GM18867 (cell line): ENCODE data around the gene HMCN2.

Source experiments
- ATAC-seq: cut with Tn5 transposase; IDR thresholded peaks from one replicate; pipeline ENCODE4 v1.9.1; 2021; ENCODE audit warnings: mild to moderate bottlenecking, moderate library complexity; ENCODE audit not compliant: unreplicated experiment

The HMCN2 gene

DNA sequence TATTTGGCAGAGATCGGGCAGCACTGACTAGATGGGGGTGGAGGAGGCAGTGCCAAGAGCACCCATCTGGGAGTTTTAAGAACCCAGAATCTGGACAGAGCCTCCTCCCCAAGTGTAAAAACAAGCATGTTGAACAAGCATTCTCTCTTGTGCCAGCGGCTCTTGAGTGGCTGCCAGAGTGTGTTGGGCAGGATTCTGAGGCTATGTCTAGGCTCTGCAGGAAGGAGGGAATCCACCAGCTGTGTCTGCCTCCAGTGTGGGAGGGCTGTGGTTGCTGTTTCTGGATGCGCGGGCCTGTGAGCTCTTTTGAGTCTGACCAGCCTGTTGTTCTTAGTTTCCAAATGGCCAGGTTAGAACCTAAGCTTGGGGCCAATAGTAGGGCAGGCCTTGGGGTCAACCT, 39.8 kb downstream of the HMCN2 start:
- ATAC-seq, result no peak

DNA sequence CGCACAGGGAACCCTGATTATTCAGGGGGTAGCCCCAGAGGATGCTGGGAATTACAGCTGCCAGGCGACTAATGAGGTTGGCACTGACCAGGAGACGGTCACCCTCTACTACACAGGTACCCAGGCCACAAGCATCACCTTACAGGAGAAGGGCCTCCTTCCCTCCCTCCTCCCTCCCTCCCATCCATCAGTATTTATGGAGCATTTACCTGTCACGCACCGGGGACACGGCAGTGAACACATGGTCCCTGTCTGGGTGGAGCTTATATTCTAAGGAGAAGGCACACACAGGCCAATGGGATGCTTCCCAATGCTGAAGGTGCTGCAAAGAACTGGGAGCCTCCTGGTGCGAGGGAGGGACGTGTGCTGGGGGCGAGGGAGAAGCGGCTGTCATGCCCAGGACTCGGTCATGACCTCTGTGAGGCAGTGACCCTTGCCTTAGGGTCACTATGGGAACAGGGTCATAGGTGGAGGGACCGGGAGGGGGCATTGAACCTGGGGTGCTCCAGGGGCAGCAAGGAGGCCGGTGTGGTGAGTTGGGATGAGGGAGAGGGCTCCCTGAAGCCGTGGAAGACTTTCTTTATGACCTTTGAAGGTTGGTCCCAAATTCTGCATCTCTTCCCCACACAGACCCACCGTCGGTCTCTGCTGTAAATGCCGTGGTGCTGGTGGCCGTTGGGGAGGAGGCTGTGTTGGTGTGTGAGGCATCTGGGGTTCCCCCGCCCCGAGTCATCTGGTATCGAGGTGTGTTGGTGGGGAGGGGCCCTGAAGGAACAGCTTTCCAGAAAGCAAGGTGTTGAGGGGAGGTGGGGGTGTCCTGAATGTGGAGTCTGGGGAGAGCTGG, 41.5 kb downstream of the HMCN2 start:
- ATAC-seq, result no peak

DNA sequence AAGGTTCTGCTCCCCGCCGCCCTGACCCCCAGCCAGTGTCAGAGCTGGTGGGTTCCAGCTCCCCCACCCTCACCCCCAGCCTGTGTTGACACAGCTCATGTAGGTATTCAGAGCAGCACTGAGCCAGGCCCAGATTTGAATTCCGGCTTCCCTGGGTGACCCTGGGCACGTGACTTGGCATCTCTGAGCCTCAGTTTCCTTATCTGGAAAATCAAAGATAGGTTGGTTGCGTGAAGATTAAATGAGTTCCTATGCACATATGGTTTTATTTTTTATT, 42.0 kb downstream of the HMCN2 start:
- no peak for ATAC-seq

DNA sequence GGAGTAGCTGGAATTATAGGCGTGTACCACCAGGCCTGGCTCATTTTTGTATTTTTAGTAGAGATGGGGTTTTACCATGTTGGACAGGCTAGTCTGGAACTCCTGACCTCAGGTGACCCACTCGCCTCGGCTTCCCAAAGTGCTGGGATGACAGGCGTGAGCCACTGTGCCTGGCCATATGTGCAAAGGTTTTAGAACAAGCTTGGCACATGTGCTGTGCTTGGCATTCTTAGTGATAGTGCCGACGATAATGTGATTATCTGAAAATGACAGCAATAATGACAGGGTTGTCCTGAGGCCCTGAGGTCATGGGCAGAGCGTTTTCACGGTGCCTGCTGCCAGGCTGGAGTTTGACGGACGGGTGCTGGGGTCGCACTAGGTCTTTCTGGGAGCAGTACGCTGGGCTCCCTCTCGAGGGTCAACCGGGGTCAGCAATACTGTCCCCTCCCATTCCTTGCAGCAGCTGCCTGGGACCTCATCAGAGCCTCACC, 42.6 kb downstream of the HMCN2 start:
- no peak for ATAC-seq

DNA sequence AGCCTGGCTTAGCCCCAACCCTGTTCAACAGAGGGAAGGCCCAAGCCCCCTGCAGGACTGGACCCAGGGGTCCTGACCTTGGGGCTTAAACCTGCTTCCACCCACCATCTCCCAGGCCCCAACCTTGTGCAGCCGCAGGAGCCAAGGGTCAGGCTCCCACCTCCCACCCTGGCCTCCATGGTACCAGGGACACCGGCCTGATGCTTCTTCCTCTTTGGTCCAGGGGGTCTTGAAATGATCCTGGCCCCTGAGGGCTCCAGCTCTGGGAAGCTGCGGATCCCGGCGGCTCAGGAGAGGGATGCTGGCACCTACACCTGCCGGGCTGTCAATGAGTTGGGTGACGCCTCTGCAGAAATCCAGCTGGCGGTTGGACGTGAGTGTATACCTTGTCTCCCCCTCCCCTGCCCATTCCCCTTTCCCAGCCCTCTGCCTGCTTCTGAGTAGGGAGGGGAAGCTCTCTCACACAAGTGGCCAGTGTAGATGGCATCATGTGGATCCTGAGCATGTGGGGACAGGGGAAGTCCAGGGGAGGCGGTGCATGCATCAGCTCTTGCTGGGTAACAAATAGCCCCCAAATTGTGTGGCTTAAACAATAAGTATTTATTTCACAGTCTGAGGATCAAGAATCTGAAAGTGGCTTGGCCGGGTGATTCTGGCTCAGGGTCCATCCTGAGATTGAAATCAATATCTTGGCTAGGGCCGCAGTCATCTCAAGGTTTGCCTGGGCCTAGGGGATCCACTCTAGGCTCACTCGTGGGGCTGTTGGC, 44.3 kb downstream of the HMCN2 start:
- ATAC-seq, result no peak

DNA sequence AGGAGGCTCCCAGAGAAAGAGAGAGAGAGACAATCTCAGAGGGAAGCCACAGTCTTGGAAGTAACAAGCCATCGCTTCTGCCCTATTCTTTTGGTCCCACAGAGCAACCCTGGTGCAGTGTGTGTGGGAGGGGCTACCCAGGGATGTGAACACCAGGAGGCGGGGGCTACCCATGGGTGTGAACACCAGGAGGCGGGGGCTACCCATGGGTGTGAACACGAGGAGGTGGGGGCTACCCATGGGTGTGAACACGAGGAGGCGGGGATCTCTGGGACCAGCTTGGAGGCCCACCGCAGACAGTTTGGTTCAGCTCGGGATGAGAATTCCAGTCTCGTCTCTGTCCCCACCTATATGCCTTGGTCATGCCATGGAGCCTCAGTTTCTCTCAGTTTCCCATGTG, 44.9 kb downstream of the HMCN2 start:
- no peak for ATAC-seq

DNA sequence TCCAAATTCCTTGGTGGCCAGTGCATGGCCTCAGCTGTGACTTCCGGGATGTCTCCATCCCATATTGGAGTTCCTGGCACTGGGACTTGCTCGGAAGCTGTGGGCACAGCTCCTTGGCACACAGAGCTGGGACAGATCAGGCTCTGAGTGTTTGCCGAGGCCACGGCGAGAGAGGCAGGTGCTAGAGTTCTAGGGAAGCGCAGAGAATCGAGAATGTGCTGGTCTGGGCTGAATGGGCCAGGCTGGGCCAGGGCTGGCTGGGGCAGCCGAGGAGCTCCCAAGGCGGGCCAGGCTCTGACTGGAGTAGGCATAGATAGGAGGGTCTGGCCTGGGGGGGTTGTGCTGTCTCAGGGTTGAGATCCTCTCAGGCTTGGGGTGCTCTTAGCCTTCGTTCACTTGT, 45.4 kb downstream of the HMCN2 start:
- ATAC-seq, result no peak

DNA sequence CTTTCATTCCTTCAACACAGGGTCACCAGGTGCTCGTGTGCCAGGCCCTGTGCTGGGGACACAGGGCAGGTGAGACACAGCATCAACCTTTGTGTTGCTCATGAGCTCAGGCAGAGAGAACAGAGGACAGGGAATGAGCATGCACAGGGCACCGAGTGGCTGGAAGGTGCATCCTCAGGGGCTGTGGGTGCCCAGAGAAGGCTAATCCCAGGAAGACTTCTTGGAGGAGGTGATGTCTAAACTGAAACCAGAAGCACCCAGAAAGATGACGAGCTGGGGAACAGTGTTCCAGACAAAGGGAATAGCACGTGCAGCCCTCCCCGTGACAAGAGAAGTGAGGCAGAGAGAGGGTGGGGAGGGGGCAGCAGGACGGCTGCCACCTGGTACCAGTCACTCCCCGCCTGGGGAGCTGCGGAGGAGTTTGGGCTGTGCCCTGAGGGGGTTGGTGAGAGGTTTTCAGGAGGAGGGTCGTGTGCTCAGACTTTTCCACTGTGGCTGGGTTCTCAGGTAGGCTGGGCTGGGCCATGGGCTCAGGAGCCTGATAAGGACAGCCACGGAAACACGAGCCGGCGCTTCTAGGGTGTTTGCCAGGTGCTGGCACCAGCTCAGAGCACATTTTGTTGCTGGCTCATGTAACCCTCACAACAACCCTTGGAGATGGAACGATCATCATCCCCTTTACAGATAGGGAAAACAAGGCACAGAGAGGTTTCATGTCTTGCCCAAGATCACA, 46.0 kb downstream of the HMCN2 start:
- no peak for ATAC-seq

DNA sequence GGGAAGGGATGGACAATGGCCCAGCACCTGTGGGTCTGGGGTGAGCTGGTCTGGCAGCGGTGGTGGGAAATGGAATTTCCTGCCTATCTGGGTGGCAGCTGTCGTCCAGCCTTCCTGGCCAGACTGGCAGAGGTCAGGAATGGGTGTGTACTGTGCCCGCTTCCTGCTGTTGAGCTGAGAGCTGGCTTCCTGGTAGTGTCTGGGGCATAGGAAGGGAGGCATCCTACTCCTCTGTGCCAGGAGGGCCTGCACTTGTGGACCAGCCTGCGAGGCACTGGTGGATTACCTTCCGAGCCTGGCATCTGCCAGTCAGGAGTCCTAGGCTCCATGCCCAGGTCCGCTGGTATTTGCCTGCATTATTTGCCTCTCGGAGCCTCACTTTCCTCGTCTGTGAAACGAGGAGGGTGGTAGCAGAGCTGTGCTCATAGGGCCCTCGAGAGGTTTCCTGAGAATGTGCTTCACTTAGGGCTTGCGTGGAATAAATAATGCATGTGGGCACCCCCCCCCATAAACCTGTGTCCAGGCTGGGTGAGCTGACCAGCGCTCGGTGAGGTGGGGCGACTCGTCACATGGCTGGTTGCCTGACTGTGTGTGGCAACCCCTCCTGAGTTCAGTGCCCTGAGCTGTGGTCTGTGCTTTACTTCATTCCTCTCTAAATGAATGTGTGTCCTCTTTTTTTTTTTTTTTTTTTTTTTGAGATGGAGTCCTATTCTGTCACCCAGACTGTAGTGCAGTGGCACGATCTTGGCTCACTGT, 47.7 kb downstream of the HMCN2 start:
- no peak for ATAC-seq

DNA sequence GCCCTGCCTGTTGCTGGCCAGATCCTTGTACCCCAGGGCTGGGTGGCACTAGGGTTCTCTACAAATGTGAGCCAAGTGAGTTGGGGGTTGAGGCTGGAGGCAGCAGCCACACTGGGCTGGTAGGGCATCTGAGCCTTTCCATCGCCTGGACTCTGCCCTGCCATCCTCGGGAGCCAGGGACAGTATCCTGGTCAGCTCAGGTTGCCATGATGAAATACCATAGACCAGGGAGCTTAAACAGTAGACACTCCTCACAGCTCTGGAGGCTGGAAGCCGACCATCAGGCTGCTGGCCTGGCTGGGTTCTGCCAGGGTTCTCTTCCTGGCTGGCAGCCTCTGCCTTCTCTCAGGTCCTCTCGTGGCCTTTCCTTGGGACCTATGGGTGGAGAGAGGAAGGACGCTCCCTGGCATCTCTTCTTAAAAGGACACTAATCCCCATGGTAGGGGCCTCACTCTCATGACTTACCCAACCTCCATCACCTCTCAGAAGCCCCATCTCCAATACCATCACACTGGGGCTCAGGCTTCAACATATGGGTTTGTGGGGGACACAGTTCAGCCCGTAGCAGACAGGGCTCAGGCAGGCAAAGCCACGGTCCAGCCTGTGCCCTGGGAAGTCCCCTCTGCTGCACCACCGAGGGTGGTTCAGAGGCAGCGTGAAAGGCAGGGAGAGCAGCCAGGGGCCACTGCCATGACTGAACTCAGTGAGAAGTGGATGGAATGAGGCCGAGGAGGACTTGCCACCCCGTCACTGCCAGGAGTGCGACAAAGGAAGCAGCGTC, 50.1 kb downstream of the HMCN2 start:
- no peak for ATAC-seq

DNA sequence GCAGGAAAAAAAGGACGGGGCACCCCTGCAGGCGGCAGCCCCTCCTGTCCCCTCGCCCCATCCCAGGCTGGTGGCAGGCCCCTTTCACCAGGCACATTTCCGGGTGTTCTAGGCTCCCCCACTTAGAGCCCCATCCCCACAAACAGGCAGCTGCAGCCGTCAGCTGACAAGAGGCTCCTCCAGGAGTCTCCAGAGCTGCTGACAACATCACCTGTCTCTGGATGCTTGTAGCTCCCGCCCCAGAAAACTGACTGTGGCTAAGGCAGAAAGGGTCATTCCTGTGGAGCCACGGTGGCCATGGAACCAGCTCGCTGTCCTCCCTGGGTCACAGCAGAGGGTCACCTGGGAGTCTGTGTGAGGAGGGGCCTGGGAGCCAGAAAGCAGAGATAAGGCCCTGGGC, 50.9 kb downstream of the HMCN2 start:
- no peak for ATAC-seq

DNA sequence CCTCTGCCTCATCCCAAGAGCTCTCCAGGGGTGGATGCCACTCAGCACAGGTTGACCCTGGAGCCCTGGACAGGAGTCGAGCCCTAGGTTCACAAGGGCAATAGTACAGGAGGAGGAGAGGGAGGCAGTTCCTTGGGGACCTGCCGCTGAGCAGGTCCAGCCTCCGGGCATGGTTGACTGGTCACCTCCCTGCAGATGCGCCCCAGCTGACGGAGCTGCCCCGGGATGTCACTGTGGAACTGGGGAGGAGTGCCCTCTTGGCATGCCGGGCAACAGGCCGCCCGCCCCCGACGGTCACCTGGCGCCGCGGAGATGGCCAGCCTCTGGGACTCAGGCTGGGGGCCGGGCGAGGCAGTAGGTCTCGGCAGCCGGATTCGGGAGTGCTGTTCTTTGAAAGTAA, 53.7 kb downstream of the HMCN2 start:
- ATAC-seq, result no peak

DNA sequence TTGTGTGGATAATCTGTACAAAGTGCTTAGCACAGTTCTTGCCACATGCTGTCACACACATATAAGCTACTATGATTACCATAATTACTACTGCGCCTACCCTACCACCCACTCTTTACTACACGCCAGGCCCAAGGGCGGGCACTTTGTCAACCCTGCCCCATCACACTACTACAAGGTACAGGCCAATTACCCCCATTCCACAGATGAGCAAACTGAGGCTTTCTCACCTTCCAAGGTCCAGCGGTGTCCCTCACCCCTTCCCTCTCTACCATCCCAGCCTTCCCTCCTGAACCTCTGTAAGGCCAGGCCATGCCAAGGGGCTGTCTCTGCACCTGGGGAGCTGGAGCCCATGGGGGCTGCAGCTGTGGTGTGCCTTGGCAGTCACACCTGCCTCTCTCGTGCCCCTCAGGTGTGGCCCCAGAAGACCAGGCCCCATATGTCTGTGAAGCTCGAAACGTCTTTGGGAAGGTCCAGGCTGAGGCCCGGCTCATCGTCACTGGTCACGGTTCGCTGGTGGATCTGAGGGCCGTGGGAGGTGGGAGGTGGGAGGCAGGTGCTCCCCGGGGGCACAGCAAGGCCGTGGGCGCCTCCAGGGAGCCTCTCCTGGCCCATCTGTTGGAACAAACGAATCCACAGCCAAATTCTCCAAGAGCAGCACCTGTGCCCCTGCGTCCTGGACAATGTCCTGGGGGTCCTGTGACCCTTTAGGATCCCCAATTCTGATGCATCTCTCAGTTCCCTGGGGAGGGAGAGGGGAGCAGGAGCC, 54.6 kb downstream of the HMCN2 start:
- ATAC-seq, result no peak

DNA sequence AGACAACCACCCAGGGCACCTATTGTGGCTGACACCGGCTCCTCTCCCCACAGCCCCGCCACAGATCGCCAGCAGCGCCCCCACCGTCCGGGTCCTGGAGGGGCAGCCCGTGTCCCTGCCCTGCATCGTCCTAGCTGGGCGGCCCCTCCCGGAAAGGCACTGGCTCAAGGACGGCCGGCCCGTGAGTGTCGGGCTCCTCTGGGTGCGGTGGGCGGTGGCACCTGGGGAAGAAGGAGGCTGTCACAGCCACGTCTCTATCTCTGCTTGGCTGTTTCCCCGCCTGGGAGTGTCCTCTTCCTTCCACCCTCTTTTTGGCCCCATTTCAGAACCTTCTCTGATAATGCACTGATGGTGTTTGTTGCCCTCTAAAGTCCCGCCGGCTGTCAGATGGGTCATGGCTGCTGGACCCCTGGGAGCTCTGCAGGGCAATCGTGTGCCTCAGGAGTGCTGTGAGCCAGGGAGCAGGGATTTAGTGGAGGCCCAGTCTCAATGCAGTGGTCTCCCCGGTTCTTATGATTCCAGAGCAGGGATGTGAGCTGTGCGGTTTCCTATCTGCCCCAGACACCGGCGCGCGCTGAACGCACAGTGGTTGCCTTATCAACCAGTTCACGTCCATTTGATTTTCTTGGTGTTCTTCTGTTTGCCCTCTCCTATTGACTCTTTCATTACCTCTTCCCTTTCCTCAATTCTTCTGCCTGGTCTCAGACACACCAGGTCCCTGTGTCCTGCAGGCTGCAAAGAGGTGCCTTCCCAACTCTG, 55.3 kb downstream of the HMCN2 start:
- ATAC-seq, result no peak

DNA sequence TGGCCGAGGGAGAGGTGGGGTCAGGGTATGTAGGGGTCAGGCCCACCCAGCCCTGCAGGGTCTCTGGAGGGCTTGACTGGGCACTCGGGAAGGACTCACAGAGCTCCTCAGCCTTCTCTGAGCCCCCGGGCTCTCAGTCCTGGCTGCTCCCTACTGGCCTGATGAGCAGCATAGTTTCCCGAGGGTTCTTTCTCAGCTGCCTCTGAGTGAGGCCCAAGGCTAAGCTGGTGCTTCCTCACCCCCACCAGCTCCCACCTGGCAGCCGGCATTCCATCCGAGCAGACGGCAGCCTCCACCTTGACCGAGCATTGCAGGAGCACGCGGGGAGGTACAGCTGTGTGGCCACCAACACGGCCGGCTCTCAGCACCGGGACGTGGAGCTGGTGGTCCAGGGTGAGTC, 56.0 kb downstream of the HMCN2 start:
- no peak for ATAC-seq

DNA sequence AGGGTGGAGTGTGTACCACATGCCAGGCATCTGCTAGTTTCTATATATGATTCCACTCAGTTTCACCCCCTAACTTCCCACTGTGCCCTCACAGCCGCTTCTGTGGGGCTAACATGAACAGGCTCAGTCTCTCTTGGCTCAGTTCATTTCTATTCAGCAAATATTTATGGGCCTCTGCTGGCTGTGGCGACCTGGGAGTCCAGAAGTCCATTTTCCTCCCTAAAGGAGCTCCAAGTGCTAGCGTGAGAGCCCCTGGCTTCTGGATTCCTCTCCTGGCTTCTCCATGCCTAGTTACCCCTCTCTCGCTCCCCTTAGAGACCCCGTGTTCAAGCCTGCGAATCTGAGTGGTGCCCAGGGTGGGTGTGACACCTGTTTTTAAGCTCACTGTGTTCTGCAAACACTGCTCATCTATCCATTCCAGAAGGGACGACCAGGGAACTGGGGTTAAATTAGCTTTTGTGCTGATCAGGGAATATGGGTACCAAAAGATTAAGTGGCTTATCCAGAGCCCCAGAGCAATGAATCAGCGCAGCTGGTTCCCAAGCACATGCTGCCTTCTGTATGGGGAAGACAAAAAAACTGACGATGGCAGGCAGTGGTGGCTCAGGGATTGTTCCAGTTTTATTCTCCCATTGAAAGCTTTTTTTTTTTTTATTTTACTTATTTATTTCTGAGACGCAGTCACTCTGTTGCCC, 57.6 kb downstream of the HMCN2 start:
- no peak for ATAC-seq

DNA sequence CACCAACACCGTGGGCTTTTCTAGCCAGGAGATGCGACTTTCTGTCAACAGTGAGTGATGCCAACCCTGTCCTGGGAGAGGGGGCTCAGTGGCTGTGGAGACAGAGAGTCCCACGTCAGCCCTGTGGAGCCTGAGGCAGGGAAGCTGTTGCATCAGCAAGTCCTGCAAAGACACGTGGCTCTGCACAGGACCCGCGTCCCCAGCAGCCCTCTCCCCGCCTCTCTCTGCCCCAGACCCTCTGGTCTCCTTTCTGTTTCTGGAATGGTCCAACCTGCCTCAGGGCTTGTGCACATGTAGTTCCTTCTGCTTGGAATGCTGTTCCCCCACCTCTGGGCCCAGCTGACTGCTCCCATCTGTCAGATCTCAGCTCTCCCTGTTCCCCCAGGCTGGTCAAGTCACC, 60.4 kb downstream of the HMCN2 start:
- no peak for ATAC-seq

DNA sequence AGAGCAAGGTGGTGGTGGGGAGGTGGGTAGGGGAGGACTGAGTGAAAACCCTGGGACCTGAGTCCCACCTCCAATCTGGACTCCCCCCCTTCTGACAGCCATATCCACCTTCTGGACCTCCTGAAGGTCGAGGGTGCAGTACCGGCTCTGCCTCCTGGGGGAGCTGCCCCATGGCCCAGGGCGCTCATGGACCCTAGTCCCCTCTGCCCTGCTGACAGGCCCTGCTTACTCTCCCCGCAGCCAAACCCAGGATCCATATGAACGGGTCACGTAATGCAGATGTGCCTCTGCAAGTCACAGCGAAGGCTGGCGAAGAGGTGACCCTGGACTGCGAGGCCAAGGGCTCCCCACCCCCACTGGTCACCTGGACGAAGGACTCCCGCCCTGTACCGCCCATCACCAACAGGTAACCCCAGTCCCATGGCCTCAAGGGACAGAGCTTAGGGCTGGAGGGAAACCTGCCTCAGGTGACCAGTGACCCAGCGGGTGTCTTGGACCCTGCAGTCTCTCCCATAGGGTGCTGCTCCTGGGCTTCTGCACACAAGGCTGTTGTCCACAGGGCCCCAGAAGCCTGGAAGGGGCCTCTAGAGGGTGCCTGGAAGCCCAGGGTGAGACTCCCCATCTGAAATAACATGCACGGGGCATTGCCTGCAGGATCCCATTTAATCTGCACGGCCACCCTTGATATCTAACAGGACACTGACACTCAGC, 61.7 kb downstream of the HMCN2 start:
- no peak for ATAC-seq
